SKM-1 treated with dmso at 0.1 percent for 144 hours (cell line): Measurements from ENCODE around the gene MYOF.
A peak's percentile ranks its signal among the peaks of the same experiment; 100 is the strongest.
"Not testable (repeated sequence)": the region's sequence is repeated elsewhere in the genome, so short reads cannot be mapped to it uniquely, and the experiment has no call there.

ENCODE experiments used
- DNase-seq: peaks from one replicate; lab custom pipeline; 2025; ENCODE audit not compliant: unreplicated experiment; lab: John Stamatoyannopoulos, UW

Gene MYOF

DNA sequence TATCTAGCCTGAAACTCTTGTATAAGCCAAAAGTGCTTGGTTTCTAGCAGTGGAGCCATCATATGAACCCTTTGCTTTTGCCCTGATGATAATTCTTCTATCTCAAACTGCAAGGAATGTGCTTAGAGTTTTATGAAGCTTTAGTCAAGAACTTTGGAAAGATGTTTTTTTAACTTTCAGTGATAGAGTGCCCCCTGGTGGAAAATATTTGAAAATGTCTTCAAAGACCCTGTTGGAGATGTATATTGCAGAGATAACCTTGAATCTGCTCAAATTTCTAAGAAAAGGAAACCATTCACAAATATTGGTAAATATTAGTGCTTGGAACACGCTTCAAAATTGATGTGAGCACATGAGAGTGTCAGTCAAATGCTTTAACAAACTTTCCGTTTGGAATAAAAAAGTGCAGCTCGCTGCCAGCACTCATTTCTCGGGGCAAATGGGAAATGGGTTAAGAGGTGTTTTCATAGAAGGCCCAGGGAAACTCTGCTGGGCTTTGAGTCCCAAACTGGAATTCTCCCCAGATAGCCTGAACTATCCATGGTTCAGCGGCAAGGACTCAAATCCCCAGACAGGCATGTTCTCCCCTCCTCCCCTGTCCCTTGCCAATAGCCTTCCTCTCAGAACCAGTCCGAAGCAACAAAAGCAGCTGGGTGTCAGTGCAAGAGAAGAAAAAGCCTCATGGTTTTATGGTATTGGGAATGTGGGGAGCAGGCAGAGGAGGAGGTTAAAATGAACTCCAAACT is 129.3 kb downstream of the MYOF start:
- DNase-seq: peak; percentile 13

DNA sequence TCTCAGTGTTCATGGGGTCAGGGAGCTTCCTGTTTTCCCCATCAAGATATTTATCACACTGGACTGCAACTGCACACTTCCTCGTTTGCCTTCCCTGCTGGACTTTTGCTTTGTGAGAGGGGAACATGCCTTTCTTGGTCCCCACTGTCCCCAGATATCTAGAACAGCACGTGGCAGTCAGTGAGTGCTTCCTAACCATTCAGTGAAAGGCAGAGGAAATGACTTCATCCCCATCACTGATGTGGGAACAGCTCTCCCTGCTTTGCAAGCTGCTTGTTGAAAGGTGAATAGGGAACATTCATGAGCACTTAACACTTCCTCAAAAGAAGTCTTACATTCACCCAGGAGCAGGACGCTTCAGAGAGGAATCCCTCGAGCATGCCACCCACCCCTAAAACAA is 135.4 kb downstream of the MYOF start:
- peak; percentile 53 for DNase-seq

DNA sequence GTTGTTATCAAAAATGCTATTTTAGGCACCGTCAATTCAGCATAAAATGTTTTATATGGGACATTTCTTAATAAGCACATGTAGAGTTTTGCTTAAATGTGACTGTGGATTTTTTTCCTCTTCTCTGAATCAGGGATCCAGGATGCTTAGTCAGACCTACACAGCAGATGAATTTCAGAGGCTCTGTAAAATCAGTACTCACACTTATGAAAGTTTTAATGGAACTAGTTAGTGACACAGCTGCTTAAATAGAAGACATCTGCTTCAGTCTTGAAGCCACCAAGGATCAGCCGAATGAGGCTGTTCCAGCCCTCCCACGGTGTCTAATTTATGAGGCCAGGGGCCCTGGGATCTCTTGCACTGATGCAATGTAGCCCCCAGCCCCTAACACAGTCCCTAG is 136.0 kb downstream of the MYOF start:
- no peak for DNase-seq

DNA sequence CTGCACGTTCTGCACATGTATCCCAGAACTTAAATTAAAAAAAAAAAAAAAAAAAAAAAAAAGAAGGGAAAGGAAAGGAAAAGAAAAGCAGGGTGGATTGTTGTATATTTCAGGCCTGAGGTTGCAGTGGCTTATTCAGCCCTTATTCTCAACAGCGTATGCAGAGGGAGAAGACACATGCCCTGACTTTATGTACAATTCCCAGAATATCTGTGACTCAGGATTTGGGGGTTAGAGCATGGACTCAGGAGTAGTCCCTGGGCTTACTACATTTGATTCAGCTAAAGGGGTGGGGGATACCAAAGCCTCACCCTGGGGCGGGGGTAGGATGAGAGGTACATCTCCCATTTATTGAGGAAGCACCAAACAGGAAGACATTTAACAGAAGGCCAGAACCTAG is 137.4 kb downstream of the MYOF start:
- DNase-seq: no peak

DNA sequence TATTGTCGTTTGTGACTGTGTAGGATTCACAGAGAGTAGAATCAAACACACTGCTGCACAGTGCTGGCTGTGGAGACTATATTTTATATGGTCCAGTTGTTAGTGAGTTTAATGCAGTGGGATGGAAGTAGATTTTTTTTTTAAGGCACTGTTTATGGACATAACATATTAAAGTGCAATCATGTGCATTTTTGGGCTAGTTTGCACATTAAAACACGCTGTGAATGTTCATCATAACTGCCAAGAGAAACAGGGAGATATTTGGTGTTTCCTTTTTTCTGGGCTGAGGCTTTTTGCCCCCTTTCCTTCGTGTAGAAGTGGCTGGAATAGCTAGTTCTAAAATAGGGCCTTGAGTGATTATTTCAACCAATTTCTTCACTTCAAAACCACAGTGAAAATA is 139.2 kb downstream of the MYOF start:
- DNase-seq: no peak

DNA sequence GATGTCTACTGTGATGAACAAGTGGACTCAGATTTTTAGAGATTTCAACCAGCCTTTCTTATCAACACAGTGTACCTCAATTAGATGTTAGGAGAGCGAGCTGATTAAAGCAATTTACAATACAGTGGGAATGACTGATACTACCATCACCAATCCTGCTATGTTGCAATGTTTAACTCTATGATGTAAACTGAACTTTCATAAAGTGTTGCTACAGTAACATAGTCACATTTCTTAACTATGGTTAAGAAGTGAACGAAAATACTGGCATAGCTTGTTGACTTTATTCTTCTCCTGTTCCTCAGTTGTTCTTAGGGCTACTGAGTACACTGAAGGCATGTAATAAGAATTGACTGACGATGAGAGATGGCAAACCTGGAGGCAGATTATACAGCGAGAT is 139.8 kb downstream of the MYOF start:
- no peak for DNase-seq

DNA sequence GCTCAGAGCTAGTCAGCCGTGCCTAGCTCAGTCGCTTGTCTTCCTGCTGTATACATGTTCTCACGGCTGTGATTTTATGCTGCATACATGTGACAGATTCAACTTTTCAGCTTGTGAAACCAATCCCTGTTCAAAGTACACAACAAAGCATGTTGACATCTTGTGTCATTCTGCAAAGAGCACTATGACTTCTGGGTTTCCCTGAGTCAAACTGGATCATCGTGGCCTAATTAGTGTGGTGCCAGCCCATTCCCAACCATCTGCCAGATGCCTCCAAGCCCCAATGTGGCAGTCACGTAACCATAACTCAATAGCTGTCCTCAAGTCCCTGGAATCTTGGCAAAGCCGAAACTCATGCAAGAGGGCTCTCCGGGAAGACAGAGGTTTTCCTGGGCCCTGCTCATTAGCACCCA is 144.8 kb downstream of the MYOF start:
- DNase-seq: no peak

DNA sequence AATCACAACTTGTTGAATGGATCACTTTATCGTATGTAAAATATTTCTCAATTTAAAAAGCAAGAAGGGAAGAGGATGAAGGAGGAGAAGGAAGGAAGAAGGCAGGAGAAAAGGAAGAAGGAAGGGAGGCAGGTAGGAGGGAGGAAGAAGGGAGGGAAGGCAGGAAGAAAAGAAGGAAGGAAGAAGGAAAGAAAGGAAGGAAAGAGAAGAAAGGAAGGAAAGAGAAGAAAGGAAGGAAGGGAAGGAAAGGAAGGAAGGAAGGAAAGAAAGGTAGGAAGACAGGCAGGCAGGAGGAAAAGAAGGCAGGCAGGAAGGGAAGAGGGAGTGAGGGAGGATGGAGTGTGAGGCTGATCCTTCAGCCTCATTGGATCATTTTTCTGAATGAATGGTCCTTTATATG is 145.5 kb downstream of the MYOF start:
- DNase-seq: no peak

DNA sequence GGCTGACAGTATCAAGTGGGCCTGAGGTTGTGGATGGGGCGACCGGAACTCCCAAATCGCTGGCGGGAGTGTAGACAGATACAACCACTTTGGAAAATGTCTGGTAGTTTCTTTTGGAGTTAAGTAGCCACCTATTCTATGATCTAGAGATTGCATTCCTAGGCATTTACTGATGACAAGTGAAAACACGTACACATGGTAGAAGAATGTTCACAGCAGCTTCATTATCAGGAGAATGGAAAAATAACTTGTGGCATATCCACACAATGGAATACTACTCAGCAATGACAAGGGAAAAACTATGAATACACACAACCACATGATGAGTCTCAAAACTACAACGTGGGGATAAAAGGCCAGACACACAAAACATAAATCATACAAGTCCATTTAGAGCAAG is 146.0 kb downstream of the MYOF start:
- no peak for DNase-seq

DNA sequence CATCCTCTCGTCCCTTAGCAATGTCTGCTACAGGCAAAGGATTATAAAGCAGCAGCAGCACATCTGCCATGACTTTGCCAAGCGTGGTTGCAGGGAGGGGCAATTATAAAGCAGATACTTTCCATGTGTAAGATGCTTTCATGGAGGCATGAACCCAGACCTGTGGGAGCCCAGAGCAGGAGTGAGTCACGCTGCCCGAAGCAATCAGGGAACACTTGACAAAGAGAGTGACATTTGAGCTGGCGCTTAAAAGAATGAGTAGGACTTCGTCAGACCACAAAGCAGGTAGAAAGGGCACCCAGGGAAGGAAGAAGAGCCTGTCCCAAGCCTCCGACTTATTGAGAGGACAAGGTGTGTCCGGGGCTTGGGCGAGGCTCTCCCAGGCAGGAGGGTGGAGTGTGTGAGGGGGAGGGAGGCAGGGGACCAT is 147.2 kb downstream of the MYOF start:
- DNase-seq: no peak

DNA sequence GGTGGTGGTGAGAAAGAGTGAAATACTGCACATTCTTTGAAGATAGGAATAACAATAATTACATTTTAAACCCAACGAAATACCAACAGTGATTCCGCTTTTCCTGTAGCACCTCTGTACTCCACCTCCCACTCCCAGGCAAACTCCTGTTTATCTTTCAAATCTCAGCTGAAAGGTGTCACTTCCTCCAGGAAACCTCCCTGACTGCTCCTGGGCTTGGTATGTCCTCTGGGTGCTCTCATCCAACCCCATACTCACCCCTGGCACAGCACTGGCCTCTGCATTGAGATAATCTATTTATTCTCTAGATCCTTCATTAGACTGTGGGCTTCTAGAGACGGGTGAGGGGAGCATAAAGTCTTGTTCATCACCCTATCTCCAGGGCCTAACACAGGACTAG is 148.0 kb downstream of the MYOF start:
- DNase-seq: no peak

DNA sequence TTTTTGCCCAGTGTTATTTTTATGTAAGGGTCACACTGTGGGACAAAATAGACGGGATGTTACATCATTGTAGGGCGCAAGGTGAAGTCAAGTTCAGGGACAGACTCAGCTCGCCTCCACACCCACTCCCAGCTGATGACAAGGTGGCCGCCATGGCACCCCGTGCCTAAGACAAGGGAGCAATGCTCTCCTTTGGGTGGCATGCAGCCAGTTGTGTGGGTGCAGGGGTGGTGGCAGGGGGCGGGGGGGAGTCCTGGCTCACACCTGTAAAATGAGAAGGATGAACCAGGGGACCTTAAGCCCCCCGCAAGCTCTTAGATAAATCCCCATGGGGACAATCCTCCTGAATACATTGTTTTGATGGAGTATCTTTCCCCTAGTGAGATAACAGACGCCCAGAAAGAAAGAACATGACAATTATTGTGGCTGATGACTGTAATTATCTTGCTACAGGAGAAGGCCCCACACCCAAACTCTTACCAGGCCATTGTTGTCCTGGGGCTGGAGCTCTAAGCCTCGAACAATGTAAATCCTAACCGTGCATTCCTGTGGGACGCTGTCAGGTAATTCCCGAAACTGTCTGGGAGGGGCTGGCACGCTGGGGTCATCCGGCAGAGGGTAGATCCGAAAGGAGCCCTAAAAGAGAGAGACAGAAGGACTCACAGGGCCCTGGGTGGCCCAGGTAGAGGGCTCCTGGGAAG is 148.7 kb downstream of the MYOF start:
- DNase-seq: no peak

DNA sequence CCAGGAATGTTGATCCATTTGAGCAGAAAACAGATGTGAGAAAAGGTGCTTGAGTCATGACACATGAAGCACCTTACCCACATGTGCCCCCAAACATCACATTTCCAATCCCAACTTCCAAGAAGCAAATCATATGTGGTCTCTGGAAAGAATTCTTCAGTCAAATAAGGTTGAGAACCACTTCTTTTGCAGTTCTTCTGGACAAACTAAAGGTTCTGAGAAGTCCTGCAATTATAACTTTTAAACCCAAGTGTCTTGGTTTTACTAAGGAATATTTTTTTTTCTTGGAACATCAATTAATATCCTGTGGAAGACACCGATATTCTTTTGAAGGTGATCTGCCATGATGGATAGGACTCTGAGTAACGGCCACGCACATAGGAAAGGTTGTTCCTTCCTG is 151.3 kb downstream of the MYOF start:
- no peak for DNase-seq

DNA sequence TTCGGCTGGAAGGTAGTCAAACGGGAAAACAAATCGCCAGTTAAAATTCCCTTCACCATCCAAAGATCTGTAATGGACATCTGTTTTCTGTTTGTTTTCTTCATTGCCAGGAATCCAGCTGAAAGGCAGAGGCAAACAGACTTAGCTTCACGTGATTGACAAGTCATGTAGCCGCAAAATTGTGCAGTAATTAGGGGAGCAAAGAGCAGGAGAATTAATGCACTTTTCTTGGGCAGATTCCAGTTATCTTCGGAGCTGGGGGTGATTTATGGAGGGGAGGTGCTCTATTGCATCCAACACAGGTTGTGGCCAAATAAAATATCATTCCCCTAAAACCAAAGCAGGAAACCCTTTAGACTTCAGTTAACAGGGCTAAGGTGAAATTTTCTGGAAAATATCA is 162.2 kb downstream of the MYOF start:
- DNase-seq: no peak

DNA sequence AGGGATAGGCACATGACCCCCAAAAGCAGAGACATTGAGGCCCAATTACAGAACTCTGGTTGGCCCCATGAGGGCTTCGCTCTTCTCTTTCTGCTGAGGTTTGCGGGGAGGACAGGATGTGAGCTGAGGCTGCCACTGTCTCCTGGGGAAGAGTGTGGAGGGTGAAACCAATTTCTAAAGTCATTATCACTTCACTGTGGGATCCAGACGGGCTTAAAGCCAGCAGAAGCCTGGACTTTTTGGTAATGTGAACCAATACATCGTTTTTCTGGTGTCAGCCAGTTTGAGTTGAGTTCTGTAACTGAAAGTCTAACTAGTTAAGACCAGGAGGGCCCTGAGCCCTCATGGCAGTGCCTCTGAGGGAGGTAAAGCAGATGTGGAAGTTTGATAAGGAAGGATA is 163.0 kb downstream of the MYOF start:
- no peak for DNase-seq

DNA sequence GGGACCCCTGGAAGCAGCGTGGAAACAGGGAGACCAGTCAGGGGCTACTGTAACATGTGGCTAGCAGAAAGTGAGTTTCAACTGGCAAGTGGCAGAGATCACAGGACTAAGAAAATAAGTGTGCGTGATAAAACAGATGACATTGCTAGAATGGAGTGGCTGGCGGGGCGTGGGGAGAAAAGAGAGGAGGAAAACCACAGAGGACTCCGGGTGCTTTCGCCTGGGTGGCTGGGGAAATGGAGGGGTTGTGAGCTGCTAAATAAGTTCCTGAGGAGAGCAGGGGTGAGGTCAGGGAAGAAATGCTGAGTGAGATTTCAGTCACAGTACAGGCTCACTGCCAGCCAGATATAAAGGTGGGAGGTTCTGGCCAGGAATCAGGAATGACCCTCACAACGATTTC is 166.9 kb downstream of the MYOF start:
- no peak for DNase-seq

DNA sequence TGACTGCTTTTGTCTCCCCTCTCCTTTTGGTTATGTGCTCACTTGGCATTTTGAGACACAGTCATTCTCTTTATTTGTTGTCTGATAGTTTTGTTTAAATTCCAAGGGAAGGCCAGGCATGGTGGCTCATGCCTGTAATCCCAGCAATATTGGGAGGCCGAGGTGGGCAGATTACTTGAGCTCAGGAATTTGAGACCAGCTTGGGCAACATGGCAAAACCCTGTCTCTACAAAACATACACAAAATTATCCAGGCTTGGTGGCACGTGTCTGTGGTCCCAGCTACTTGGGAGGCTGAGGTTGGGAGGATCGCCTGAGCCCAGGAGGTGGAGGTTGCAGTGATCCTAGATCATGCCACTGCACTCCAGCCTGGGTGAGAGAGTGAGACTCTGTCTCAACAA is 167.5 kb downstream of the MYOF start:
- not testable (repeated sequence) for DNase-seq

DNA sequence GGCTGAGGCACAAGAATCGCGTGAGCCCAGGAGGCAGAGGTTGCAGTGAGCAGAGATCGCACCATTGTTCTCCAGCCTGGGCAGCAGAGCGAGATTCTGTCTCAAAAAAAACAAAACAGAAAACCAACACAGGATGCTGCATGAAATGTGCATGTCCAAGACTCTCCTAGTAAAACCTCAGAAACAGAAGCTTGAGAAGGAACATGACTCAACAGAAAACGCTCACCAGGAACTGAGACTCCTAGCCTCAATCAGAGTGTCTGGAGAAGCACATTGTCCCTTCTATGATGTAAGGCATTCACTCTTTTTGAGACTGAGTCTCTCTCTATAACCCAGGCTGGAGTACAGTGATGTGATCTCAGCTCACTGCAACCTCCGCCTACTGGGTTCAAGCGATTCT is 168.3 kb downstream of the MYOF start:
- peak; percentile 12 for DNase-seq

DNA sequence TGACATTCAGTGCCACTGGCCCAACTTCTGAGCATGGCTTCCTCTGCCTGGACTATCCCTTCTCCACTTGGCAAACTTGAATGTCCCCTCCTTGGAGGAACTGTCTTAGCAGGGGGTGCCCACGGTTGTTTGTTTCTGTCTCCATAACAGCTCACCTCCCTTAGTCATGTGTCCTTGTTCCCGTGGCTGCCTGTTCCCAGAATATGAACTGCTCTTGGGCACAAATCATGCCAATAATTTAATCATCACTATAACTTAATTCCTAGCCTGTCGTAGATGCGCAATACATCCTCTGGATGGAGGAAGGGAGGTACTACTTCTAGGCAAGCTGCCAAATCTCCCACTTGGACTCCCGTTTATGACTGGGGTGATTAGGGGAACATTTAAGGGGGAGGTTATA is 173.1 kb downstream of the MYOF start:
- no peak for DNase-seq

DNA sequence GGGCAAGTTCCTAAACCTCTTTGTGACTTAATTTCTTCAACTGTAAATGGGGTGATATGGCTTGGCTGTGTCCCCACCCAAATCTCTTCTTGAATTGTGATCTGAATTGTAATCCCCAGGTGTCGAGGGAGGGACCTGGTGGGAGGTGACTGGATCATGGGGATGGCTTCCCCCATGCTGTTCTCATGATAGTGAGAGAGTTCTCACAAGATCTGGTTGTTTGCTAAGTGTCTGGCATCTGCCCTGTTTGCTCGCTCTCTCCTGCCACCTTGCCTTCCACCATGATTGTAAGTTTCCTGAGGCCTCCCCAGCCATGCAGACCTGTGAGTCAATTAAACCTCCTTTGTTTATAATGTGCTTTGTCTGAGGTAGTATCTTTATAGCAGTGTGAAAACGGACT is 177.0 kb downstream of the MYOF start:
- no peak for DNase-seq

DNA sequence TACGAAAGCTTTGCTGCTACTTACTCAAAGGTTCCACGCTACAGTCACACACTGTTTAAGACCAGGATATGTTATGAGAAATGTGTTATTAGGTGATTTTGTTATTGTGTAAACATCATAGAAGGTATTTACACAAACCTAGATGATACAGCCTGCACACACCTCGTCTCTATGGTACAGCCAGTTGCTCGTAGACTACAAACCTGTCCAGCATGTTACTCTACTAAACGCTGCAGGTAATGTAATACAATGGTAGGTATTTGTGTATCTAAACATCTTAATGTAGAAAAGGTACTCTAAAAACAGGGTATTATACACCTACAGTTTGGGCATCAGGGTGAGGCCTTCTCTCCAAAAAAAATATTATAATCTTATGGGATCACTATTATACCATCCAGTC is 181.2 kb downstream of the MYOF start:
- no peak for DNase-seq

DNA sequence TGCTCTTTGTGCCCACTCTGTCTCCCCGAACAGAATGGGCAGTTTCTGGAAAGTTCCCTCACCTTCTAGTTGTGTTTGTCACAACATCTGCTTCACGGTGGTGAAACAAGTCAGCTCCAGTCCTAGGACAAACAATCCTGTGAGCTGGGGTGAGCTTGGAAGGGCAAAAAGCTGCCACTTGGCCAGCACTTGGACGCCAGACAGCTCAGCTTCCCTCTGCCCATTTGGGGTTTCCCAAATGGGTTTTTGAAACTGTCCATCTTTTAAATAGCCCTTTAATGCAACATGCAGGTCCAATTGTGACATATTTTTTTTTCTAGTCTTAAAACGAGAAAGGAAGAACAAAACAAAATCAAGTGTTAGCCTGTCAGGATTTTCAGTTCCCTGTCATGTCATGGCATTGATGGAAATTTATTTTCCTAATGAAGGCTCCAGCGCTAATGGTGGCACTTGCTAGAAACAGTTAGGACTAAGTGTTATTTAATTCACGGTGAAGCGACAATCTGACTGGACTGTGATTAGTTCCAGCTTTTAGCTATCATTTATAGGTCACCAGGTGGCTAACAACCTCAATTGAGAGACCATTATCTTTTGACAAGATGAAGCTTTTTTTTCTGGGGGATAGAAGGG is 181.7 kb downstream of the MYOF start:
- no peak for DNase-seq
